NCI-H2107 treated with DMSO at 0.1 percent for 48 hours (cell line): ENCODE results near the gene RPA1.

Experiments used
- DNase-seq: peaks from one replicate; lab custom pipeline; 2025; ENCODE audit not compliant: unreplicated experiment; lab: John Stamatoyannopoulos, UW

Gene RPA1

DNA sequence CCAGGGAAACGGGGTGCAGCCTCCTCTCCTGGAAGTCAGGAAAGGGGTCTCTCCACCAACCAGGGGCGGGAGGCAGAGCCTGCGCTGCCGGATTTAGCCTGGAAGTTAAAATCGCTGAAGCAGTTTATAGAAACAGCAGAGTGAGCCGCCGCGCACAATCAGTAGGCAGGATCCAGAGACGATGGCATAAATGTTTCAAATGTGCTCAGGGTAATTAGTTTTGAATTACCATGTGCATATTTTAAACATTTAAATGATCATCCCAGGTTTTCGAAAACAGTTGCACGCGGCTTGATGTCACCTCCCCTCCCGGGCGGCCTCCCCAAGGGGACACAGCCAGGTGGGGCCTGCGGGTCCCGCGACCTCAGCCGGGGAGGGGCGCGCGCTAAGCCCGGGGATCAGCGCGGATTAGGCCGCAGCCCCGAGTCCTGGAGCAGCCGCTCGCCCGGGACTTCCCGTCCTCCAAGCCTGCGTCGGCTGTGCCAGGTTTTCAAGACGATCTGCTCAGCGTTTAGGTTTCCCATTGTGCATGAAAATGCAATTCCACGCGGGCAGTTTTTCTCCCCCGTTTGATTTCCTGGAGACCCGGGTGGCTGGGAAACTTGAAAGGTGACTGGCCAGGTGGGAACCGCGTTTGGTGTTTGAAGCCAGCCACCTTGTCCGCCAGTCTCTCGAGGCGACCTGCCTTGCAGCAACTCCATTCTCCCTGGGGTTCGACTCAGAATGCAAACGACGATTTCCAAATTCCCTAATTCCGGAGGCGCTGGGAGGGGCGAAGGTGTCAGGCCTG lies 78.3 kb downstream of the RPA1 start:
- DNase-seq: no peak

DNA sequence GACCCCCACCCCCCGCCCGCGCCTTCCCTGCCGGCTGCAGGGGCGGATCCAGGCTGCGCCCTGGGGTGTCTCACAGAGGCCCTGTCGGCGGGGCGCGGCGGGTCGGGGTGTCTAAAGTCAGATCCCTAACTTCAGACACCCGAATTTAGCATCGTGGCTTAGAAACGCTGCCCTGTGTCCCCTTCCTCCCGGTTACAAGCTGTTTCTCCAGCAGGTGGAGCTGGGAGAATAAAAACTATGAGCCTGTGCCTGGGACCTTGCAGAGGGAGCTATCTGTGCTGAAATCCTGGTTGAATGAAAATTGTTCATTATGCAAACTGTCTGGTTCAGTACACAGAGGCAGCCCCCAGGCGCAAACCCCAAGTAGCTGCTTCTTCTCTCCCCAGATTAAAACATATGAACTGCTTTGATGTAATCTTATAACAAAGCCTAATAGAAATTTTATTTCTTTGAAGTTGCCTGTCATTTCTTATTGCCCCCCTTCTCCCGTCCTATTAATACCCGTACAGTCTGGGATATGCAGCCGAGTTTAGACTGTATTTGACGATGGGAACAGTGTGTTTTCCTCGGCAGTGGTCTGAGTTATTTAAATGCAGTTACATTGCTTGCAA lies 79.0 kb downstream of the RPA1 start:
- peak; percentile 41 for DNase-seq

DNA sequence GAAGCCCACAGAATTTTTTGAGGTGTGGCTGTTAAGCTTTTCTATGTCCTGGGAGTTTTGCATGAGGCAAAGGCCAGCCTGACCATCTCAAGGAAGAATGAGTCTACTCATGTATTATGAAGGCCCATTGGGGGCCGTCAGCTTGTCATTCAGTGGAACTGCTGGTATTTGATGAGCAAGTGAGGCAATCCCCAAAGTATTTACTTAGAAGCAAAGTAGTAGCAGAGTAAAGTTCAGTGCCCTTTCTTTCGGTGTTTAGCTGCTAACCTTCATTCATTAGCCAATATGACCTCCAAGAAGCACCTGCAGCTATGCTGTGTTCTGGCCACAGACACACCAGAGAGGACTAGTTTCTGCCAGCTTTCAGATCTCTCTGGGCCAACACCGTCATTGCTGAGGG lies 80.2 kb downstream of the RPA1 start:
- DNase-seq: no peak

DNA sequence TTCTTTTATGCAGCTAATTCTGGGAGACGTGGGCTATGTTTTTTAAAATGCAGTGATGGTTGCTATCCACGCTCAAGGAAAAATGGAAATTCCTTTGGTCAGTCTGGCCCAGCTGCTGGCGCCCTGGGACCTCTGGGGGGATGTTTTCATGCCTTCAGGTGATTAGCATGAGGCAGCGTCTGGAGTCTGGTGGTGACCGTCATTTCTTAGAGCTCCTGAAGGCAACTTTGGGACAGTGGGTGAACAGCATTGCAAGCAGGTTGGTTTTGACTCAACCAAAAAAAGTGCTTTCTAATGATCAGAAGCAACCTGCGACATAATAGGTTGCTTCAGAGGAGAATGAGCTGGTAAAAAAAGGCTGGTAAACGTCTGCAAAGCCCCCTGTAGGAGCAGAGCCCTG lies 82.3 kb downstream of the RPA1 start:
- DNase-seq: no peak

DNA sequence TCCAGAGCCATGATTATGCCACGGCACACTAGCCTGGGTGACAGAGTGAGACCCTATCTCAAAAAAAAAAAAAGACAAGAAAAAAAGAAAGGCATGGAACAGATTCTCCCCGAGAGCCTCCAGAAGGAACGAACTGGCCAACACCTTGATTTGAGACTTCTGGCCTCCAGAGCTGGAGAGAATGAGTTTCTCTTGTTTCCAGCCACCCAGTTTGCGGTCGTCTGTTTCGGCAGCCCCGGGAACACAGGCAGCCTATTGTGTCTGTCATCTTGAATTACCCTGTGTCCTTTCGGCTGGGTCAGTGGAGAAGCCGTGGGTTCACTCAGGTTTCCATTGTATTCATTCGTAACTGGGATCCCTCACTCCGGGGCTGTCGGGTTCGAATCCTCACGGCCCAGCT lies 83.9 kb downstream of the RPA1 start:
- no peak for DNase-seq

DNA sequence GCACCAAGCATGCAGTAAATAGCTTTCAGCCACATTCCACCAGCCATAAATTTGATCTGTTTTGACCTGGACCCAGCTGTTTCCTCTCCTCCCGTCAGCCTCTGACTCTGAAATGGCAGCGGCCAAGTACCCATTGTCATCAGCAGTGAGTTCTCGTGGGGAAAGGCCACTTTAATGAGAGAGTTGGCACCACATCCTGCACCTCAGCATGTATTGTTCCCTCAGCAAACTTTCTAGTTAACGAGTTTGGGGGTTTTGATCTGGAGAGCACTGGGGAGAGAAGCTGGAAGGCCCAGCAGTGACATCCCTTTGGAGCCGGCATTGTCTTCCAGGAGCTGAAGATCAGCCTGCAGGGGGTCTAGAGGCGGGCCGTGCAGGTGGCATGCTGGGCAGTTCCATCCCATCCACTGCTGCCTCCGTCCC lies 84.9 kb downstream of the RPA1 start:
- DNase-seq: no peak

DNA sequence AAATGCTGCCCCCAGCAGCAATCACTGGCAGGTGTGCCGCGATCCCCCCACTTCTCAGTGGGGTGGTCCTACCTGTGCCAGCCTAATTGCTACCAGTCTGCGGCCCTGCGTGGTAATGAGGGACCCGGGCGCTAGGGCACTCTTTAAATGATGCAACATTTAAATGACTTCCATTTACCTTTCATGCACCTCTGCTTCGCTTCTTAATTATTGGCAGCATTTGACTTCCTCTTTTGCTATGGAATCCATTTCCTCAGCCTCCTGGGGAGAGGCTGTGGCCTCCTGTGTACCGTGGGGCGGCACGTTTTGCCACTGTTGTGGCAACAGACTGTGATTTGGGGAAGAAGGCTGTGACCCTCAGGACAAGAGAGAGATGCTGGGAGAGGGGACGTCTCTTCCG lies 86.1 kb downstream of the RPA1 start:
- DNase-seq: no peak

DNA sequence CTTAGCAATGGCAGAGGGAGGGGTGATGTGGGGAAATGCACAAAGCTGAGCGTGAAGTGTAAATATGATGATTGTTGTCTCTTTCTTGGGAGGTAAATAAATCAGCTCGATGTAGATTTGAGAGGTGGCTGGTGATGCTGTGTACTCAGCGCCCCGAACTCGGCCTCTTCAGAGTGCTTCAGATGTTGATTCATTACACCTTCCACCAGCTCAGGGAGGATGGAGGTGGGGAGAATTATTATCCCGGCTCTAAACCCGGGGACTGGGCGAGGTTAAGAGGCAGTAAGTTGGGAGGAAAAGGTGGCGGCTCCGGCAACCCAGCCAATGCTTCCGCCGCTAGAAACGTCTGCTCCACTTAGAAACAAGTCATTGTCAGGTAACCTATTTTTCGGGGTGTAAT lies 86.5 kb downstream of the RPA1 start:
- DNase-seq: no peak

DNA sequence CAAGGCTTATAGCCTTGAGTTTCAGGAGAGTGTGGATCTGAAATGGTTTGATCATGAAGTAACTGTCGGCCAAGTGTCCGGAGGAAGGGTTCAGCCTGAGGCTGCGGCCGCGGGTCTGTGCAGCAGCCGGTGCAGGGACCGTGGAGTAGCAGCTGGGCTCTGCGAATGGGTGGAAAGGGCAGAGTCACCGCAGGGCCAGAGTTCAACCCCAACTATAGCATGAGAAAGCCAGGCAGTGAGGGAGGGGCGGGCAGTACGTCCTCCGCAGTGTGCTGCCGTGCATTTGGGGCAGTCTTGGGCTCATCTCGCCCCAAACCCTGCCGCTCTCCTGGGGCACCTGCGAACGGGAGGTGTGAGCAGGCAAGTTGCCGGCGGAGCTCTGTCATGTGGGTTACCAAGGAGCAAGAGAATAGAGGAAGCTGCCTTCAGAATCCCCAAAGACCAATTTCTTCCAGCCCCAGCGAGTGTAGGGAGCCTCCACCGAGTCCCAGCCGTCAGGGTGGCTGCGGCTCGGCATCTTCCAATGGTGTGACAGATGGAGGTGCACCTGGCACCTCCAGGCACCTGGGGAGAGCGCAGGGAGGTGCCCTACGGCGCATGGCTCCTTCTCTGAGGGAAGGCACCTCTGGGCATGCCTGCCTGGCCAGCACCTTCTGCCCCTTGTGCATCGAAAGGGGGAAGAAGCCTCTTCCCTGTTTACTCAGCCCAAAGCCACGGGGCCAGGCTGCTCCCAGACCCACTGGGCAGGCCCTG lies 87.3 kb downstream of the RPA1 start:
- DNase-seq: no peak

DNA sequence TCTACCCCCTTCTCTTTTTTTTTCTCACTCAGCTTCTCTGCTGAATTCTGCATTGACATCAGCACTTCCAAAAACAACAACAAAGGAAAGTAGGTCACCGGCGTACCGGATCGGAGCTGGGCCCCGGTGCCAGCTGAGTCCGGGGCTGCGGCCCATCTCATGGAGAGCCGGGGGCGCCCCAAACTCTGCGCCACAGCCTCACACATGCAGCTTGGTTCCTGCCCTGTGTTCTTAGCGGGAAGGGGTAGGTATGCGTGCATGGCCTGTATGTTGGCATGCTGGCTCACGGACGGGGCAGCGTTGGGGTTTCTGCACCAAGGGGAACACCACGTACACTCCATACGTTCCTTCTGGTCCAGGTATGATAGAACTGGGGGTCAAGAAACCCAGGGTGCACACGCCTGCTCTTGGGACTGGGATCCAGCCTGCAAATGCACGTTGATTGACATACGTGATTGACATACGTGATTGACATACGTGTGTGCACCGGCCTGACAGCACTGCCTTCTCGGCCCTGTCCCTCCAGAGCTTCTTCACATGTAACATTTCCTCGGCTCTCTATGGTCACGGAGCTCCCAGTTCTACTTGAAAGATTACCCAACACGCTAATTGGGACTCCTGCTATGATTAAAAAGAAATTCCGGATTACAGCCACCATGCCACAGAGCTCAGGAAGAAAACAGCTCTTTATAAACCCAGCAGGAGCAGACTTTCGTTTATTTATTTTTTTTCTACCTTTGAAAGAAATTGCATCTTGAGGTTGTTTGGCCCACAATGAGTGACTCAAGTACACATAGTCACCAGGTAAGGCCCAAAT lies 88.7 kb downstream of the RPA1 start:
- no peak for DNase-seq

DNA sequence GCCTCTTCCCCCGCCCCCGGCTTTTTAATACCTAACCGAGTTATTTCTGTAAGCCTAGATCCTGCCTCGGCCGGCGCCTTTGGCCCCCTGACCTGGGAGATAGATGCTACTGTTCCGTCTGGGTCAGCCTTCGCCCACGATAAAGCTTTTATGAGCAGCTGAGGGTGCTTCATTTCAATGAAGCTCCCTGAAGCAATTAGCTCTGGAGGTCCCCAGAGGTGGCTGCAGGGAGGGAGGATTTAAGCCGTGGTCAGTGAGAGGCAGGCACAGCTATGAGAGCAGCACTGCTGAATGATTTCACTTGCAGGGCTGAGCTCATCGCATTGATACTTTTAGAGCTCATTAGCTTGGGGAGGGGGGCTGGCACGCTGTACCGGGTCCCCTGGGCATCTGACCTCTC lies 89.4 kb downstream of the RPA1 start:
- DNase-seq: no peak

DNA sequence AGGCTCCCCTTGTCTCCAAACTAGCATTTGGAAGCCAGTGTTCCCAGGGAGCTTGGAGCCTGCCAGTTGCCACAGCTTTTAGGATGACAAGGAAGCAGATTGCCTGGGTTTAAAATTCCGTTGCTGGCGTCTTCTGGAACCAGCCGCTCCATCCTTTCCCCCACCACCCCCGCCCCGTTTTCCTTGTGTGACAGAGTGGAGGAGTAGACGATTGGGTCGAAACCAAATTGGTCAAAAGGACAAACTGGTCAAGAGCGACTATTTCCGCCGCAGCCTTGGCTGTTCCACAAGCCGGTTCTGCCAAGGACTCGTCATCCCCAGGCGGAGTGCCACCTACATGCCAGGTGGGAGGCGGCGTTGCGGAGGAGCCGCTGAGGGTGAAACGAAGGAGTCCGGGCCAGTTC lies 91.1 kb downstream of the RPA1 start:
- no peak for DNase-seq

DNA sequence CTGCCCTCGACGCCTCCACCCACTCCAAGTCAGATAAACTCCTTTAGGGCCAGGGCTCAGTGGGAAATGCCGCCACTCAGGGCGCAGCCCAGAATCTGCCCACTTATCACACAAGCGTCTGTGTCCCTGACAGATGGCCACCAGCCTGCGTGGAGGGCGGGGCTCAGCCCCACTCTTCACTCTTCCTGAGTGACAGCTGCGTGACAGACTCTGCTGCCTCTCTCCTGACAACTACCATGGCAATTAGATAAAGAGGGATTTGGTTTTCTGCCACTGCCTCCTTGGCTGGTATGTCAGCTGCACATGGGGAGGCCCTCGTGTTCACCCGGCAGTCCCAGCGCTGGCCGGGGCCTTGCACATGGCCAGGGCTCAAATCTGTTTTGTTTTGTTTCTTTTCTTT lies 99.2 kb downstream of the RPA1 start:
- DNase-seq: no peak

DNA sequence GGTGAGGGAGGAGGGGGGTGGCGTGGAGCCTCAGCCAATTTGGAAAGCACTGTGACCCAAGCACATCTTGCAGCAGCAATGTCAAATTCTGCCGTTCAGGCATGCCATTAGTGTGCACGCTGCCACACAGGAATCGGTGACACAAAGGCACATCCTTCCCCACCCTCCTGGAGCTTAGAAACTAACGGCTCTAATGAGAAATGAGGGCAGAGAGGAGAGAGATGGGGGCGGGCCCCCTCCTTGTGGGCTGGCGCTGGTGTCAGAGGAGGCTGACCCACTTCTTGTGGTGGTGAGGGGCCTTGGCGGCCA lies 100.5 kb downstream of the RPA1 start:
- no peak for DNase-seq

DNA sequence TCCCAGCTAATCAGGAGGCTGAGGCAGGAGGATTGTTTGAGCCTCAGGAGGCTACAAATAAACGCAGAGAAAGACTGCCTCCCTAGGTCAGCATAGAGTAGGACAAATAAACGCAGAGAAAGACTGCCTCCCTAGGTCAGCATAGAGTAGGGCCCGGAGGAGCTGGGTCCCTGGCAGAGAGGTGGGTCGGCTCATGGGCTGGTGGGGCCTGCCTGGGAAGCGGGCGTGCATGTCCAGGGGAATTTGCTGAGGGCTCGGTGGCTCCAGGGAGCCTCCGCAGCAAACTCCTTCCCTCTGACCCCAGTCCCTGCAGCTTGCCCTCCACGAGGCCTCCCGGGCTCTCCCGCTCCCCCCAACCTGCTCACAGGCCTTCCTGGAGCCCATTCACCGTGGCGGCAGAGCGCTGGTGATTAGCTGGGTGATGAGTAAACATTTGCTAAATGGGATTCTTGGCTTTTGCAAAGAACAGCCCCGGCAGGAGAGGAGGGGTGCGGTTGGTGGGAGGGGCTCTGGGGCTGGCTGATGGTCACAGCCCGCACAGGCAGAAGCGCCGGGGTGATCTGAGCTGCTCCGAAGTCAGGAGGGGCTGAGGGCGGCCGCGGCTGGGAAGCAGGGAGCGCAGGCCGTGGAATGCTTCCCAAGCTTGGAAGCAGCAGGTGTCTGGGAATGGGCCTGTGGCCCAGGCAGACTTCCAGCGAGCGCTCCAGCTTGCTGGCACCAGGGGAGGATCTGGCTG lies 102.2 kb downstream of the RPA1 start:
- no peak for DNase-seq

DNA sequence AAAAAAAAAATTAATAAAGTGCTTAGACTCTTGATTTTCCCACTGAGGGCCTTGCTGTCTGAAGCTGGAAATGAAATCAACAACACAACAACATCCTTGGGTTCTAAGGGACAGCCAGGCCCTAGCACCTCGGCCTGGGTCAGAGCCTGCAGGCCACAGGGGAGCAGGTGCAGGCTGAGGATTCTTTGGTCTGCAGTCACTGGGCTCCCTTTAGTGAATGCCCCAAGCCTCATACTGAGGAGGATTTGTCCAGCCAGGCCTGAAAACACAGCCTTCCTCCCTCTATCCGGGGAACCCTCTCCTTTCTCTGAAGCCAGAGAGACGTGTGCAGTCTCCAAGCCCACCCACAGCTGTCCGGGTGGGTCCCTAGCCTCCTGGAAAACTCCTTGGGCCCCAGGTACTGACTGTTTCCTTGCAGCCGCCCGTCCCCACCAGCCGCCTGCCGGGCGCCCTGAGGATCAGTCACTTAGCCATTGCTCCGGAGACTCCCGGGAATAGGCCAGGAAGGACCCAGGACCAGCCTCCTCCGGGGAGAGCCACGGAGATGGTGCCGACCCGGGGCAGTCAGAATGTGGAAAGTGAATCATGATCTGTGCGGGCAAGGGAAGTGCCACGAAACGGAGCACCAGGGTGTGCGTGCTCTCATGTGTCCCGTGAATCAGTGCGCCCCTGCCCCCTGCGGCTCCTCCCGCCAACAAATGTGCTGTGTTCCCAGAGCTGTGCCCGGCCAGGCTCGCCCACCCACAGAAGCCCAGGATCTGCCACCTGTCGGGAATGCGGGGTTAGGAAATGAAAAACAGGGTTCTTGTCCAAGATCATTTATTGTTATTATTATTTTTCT lies 104.3 kb downstream of the RPA1 start:
- DNase-seq: no peak

DNA sequence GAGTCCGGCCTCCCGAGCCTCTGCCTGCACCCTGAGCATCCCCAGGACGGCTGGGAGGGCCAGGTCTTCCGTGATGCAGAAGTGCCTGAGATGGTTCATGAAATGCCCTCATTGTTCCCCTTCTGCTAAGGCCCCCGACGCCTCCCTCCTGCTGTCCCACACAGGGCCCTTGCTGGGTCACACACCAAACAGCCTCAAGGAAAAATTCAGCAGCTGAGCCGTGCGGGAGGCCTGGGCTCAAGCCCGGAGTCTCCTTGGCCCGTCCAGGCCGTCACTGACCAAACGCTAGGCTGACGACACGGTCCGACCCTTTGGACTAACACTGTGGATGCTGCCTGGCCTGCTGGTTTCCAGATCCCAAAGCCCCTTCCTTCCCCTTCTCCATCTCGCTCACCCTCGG lies 105.1 kb downstream of the RPA1 start:
- DNase-seq: no peak

DNA sequence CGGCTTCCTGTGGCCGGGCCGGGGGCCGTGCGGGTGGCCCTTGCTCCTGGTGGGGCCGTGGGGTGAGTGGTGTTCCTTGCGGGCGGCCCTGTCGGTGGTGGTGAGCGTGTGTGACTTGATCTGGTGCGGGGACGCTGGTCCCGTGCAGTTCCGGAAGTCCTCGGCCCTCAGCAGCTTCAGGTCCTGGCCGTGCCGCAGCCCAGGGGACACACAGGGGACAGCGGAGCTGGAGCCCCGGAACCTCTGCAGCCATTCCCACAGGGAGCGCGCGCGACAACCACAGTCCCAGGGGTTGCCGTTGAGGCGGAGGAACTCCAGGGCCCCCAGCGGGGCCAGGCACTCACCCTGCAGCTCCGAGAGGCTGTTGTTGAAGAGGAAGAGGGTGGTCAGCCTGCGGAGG lies 107.0 kb downstream of the RPA1 start:
- no peak for DNase-seq

DNA sequence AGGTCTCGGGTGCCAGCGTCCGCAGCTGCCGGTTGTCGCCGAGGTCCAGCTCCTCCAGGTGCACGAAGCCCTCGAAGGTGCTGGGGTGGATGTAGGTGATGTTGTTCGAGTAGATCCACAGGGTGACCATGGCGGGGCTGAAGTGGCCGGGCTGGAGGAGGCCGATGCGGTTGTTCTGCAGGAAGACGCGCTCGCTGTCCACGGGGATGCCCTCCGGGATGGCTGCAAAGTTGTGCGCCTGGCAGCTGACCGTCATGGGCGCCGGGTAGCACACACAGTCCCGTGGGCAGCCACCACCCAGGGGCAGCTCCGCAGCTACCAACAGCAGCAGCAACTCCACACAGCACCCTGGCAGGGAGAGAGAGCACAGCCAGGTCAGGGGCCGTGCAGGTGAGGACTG lies 107.7 kb downstream of the RPA1 start:
- no peak for DNase-seq
